ENCODE data around the gene SPOCK1.

DNA sequence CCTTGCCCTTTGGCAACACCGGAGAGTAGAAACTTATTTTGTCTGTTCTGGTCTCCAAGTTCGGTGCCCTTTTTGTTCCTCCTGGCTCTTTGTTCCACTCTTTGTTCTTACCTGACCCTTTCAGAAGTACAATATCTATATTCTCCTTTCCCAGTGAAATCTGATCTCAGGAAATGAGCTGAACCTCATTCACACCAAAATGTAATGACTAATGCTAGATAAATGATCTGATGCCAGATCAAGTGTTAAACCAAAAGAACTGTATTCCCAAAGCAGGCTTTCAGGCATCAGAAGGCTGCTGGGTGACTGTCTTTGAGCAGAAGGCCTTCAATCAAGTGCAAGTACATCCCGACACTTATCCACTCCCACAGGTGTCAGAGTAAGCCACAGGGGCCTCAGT lies 156.4 kb downstream of the SPOCK1 start:
- TF ChIP-seq ELF4 (IDR thresholded peaks at IDR 0.05) = no peak
- no peak for TF ChIP-seq BHLHE40 (IDR thresholded peaks at IDR 0.05; ENCODE audit: borderline replicate concordance)
- no peak for TF ChIP-seq FOXK2 (IDR thresholded peaks at IDR 0.05)
- no peak for TF ChIP-seq ZNF384 (IDR thresholded peaks at IDR 0.05)
- no peak for TF ChIP-seq TARDBP (IDR thresholded peaks at IDR 0.05)
- no peak for TF ChIP-seq FOXM1 (IDR thresholded peaks at IDR 0.05; ENCODE audit: borderline replicate concordance)
- no peak for TF ChIP-seq L3MBTL2 (conservative IDR thresholded peaks at IDR 0.05)
- no peak for TF ChIP-seq NFRKB (IDR thresholded peaks at IDR 0.05)
- TF ChIP-seq FOXA1 (IDR thresholded peaks at IDR 0.05) = no peak
- no peak for TF ChIP-seq SP1 (IDR thresholded peaks at IDR 0.05)

Measured in HEK293T (cell line).